ENCODE measurements around the gene ARFRP1.
A peak's percentile ranks its signal among the peaks of the same experiment; 100 is the strongest.
"Not testable (repeated sequence)": the region's sequence is repeated elsewhere in the genome, so short reads cannot be mapped to it uniquely, and the experiment has no call there.

The ARFRP1 gene

GRCh38 chr20:63671695-63672094, 36.1 kb downstream of the ARFRP1 start:
- DNase-seq = not testable (repeated sequence)

GRCh38 chr20:63668351-63668750, 39.4 kb downstream of the ARFRP1 start:
- DNase-seq = no peak

- DNase-seq = no peak
Measured at GRCh38 chr20:63667858-63668257, 39.9 kb downstream of the ARFRP1 start.

GRCh38 chr20:63665708-63666107, 42.1 kb downstream of the ARFRP1 start:
- no peak for DNase-seq

GRCh38 chr20:63664861-63665594, 42.7 kb downstream of the ARFRP1 start:
- DNase-seq = peak; percentile 74

GRCh38 chr20:63664143-63664851, 43.5 kb downstream of the ARFRP1 start:
- no peak for DNase-seq

- DNase-seq = no peak
Measured at GRCh38 chr20:63663332-63664066, 44.3 kb downstream of the ARFRP1 start.

- no peak for DNase-seq
Measured at GRCh38 chr20:63662813-63663189, 45.0 kb downstream of the ARFRP1 start.

- DNase-seq = no peak
Measured at GRCh38 chr20:63661959-63662812, 45.6 kb downstream of the ARFRP1 start.

GRCh38 chr20:63661108-63661507, 46.7 kb downstream of the ARFRP1 start:
- DNase-seq = no peak

- no peak for DNase-seq
Measured at GRCh38 chr20:63660622-63661021, 47.2 kb downstream of the ARFRP1 start.

GRCh38 chr20:63660174-63660573, 47.6 kb downstream of the ARFRP1 start:
- not testable (repeated sequence) for DNase-seq

- no peak for DNase-seq
Measured at GRCh38 chr20:63659370-63659769, 48.4 kb downstream of the ARFRP1 start.

GRCh38 chr20:63658749-63659187, 49.0 kb downstream of the ARFRP1 start:
- DNase-seq = no peak

- DNase-seq = peak; percentile 99
Measured at GRCh38 chr20:63657937-63658748, 49.6 kb downstream of the ARFRP1 start, which contains the start of gene RTEL1. Gene RTEL1, plus strand, starts transcription at chr20:63658312. Its CDS starts 1,091 bp downstream, at chr20:63659403.

- DNase-seq = no peak
Measured at GRCh38 chr20:63657260-63657936, 50.4 kb downstream of the ARFRP1 start.

GRCh38 chr20:63656451-63656850, 51.3 kb downstream of the ARFRP1 start:
- no peak for DNase-seq

- no peak for DNase-seq
Measured at GRCh38 chr20:63655249-63655648, 52.5 kb downstream of the ARFRP1 start.

- peak; percentile 81 for DNase-seq
Measured at GRCh38 chr20:63653974-63654668, 53.7 kb downstream of the ARFRP1 start.

All from retina (tissue), 1 donor.